GM12873 (cell line): ENCODE results near the gene BTBD16.

Experiments
- TF ChIP-seq, protein P1 (sequence below): IDR thresholded peaks from 2 replicates; pipeline ENCODE4 v1.5.1; 2012; ENCODE audit warnings: low read depth, mild to moderate bottlenecking, moderate library complexity, low read length, control low read depth; ENCODE audit not compliant: insufficient read depth; ENCODE audit errors: missing control alignments

BTBD16 gene

DNA sequence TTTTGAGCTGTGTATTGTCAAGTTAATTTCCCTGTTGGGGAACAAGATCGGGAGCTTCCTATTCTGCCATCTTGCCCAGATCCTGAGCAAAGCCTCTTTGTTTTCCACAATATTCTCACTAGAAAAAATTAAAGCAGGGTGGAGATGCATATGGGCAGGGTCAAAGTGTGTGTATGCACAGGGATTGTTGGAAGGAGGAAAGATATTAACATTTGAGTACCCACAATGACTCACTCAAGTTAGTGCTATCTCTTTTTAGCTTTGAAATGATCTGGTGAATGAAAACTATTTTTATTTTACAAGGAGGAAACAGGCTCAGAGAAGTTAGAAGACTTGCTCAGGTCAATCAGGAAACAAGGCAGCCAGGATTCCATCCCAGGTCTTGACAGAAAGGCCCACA is 6.7 kb upstream of the BTBD16 start:
- TF ChIP-seq, protein P1, sequence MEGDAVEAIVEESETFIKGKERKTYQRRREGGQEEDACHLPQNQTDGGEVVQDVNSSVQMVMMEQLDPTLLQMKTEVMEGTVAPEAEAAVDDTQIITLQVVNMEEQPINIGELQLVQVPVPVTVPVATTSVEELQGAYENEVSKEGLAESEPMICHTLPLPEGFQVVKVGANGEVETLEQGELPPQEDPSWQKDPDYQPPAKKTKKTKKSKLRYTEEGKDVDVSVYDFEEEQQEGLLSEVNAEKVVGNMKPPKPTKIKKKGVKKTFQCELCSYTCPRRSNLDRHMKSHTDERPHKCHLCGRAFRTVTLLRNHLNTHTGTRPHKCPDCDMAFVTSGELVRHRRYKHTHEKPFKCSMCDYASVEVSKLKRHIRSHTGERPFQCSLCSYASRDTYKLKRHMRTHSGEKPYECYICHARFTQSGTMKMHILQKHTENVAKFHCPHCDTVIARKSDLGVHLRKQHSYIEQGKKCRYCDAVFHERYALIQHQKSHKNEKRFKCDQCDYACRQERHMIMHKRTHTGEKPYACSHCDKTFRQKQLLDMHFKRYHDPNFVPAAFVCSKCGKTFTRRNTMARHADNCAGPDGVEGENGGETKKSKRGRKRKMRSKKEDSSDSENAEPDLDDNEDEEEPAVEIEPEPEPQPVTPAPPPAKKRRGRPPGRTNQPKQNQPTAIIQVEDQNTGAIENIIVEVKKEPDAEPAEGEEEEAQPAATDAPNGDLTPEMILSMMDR = no peak

DNA sequence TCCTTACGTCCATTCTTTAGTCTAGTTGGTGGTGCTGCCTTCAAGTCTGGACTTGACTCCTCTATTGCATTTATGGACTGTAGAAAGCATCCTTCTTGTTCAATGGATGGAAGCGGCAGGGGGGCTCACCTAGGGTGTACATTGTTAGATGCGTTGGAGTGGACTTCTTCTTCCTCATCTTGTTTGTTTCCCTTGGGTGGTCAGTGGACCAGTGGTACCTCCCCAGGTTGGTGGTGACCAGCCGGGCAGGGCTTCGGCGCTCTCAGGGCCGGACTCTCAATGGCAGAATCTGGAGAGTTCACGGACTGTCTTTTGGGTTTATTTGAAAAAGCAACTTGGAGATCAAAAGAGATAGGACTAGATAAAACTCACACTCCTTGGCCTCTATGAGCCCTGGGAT is 6.2 kb upstream of the BTBD16 start:
- TF ChIP-seq, protein P1 = no peak

DNA sequence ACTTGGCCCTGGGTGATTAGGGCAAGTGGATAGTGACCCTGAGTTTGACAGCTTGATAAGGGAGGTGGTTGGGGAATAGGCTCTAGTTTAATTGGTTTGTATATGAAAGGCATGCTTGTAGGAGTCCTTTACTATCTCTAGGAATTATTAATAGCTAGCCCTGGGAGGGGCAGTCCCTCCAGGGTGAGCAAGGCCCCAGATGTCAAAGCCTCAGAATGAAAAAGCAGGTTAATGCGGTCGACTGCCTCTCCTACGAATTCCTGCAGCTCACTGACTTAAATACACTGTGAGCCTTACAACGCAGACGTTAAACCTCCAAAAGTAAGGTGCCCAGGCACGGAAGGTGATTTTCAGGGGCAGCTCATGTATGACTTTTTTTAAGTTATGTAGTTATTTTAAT is 5.2 kb upstream of the BTBD16 start:
- TF ChIP-seq, protein P1 = no peak

DNA sequence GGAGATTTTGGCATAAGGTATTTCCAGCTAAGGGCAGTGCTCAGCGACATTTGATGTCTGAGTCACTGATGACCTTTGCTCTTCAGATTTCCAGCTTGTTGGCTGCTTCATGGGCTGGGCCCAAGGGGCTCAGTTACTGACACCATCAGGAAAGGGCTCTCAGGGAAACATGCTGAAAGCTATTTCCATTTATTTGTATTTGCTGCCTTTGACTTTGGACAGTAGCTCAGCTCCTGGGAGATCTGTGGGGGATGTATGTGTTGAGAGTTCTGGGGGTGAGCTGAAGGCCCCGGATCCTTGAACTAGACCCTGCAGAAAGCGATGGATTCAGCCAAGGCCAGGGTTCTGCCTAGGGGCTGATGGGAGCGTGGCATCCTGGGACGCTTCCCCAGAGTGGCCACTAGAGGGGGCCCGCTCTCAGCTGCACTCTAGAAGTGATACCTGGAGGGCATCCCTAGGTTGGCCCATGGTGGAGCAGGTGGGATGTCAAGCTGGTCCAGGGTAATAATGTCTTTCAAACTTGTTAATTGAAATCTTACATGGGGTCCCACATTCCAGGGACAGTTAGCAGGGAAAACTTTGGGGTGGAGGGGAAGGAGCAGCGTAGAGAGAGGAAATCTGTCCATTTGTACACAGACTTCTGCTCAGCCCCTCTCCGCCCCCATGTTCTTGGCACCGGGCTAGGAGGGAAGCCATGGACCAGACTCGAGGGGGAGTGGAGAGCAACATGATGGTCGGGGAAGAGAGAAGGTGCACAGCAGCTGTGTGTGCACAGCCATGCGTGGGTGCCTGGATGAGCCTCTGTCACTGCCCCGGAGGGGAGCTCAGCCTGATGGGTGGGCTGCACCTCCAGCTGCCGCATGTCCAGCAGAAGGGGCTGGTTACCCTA is 3.0 kb upstream of the BTBD16 start:
- TF ChIP-seq, protein P1 = peak; percentile 96

DNA sequence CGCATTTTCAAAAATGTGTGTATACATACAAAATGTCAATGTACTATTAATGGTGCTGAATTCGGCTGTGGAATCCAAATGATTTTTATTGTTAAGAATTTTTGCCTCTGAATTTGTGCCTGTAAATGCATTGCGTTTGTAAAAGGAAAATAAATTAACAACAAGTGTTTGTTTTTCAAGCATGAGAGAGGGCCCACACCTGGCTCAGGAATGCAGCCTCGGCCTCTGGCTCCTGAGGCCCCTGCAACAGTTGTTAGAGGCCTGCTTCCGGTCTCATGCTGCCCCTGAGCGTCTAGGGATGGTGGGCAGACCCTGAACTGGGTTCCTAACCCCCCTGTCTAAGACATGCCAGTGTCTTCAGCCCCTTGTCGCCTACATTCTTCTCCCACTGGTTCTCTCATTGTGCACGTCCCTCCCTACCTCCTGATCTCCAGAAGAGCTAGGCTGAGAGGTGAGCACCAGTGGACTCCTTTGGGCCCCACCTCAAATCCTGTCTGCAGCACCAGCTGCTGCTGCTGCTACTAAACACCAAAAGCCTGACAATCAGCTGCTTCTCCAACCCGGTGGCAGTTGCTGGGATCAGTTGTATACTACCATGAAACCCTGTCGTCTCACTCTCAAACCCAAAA is 1.9 kb upstream of the BTBD16 start:
- TF ChIP-seq, protein P1 = no peak

DNA sequence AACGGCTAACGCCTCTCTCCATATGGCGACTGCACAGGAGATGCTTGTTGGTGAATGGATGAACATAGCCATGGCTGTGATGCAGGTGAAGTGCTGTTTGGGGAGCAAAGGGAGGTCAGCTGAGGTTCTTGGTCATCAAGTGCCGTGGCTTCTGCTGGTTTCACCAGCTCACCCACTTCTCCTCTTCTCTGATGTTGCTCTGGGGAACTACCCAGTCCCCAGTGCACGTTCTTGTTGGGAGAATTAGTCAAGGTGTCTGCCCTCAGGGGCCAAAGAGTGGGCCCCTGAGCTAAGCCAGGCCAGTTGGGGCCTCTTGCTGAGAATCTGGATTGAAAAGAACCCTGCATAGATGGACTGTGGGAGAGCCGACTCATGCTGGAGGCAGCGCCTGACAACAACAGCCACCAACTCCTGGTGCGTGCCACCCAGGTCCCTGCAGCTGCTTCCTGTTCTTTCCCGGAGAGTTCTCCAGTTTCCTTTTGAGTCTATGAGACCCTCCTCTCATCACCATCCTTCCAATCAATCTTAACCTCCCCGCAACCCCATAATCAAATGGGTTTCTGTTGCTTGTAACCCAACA is 3.0 kb downstream of the BTBD16 start:
- TF ChIP-seq, protein P1 = no peak

DNA sequence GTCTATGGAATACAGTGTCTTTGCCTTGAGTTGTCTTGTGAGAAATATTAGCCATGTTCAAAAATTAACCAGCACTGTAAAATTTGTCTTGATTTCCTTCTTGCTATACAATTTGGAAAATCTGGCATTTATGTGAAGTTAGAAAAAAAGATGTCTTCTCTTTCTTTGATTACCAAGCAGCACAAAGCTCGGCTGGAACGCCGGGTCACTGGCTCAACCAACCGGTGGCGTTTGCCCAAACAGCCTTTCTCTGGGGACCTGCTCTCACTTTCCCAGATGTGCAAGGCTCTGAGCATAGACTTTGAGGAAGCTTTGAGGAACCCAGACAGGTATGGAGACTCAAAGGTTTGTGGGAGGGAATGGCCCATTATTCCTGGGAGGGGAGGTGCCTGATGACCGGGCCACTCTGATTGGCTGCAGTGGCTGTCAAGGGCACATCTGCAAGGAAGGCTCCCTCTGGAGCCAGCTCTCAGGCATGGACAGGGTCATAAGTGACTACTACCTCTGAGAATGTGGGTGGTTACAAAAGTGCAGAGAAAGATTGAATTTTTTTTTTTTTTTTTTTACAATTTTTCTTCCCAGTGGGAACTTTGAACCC is 5.6 kb downstream of the BTBD16 start:
- TF ChIP-seq, protein P1 = no peak
